CD4-positive, CD25-positive, alpha-beta regulatory T cell (primary cell): ENCODE data around the gene SNX20. TPM values are rescaled to one million over a fixed set of nuclear protein-coding genes. Genes with fewer than 3 reads are reported as not detected.

ENCODE experiments used
- ATAC-seq, 2 donors: fragments of 150-1000 bp; cut with Tn5 transposase; one replicate each; pipeline ENCODE4 v1.10.0; 2021; ENCODE audit warnings: low read depth in 2 of 2, moderate number of reproducible peaks in 2 of 2, moderate library complexity in 1 of 2
- DNase-seq, 3 donors: peaks; one replicate each; pipeline versions ENCODE4 v3.0.0 to v3.0.0-alpha.2; 2012 to 2022; ENCODE audit warnings: mixed read lengths in 1 of 3
- H3K27ac ChIP-seq: one replicate; pipeline ENCODE4 v1.7.0; 2013; ENCODE audit warnings: mild to moderate bottlenecking, low read length; ENCODE audit not compliant: insufficient read depth, poor library complexity, severe bottlenecking
- H3K27me3 ChIP-seq: one replicate; pipeline ENCODE4 v1.7.0; 2013; ENCODE audit warnings: low read length; ENCODE audit not compliant: control insufficient read depth, insufficient read depth
- H3K36me3 ChIP-seq: one replicate; pipeline ENCODE4 v1.7.0; 2013; ENCODE audit warnings: mild to moderate bottlenecking, low read length, moderate library complexity; ENCODE audit not compliant: control insufficient read depth, insufficient read depth
- H3K4me1 ChIP-seq: 2 replicates; pipeline ENCODE4 v1.7.0; 2013; ENCODE audit warnings: mild to moderate bottlenecking, low read length; ENCODE audit not compliant: insufficient read depth, control insufficient read depth, poor library complexity, severe bottlenecking
- H3K4me3 ChIP-seq: one replicate; pipeline ENCODE4 v1.7.0; 2013; ENCODE audit warnings: low read depth, mild to moderate bottlenecking, low read length, moderate library complexity
- H3K9me3 ChIP-seq, 2 experiments: 1 replicate in 1 of 2; 2 replicates in 1 of 2; pipeline ENCODE4 v1.7.0; 2013; ENCODE audit warnings: low read length in 2 of 2, mild to moderate bottlenecking in 1 of 2, moderate library complexity in 1 of 2; ENCODE audit not compliant: control insufficient read depth in 2 of 2
- H3K27ac Mint-ChIP-seq, 3 donors: one replicate each; pipeline ENCODE4 v1.8.0; 2020 to 2022; ENCODE audit warnings: mild to moderate bottlenecking in 3 of 3, mixed read lengths in 3 of 3, moderate library complexity in 2 of 3
- H3K27me3 Mint-ChIP-seq: one replicate; pipeline ENCODE4 v1.8.0; 2022; ENCODE audit warnings: mild to moderate bottlenecking, mixed read lengths
- H3K36me3 Mint-ChIP-seq: one replicate; pipeline ENCODE4 v1.8.0; 2020; ENCODE audit warnings: mixed read lengths
- H3K4me1 Mint-ChIP-seq, 4 donors: one replicate each; pipeline ENCODE4 v1.8.0; 2020 to 2022; ENCODE audit warnings: mixed read lengths in 4 of 4, mild to moderate bottlenecking in 1 of 4
- H3K4me3 Mint-ChIP-seq, 4 donors: one replicate each; pipeline ENCODE4 v1.8.0; 2020 to 2022; ENCODE audit warnings: mild to moderate bottlenecking in 4 of 4, mixed read lengths in 4 of 4, moderate library complexity in 3 of 4
- H3K9me3 Mint-ChIP-seq, 7 donors: one replicate each; pipeline ENCODE4 v1.8.0; 2020 to 2022; ENCODE audit warnings: mixed read lengths in 7 of 7, mild to moderate bottlenecking in 3 of 7, moderate library complexity in 2 of 7
- polyA plus RNA-seq, 4 donors: library from polyadenylated mRNA; unstranded; fragments of 300-500 nt; fragmentation: Illumina TruSeq; gene quantifications; one replicate each; pipeline ENCODE4 v1.2.3, GENCODE V29; 2021
- total RNA-seq: library from RNA; stranded (reverse); gene quantifications from one replicate; pipeline ENCODE4 v1.2.3, GENCODE V29; 2022

The SNX20 gene
- total and polyA plus RNA-seq, 5 donors from 2014 or later, result 69.2 to 173 (median 130) TPM

DNA sequence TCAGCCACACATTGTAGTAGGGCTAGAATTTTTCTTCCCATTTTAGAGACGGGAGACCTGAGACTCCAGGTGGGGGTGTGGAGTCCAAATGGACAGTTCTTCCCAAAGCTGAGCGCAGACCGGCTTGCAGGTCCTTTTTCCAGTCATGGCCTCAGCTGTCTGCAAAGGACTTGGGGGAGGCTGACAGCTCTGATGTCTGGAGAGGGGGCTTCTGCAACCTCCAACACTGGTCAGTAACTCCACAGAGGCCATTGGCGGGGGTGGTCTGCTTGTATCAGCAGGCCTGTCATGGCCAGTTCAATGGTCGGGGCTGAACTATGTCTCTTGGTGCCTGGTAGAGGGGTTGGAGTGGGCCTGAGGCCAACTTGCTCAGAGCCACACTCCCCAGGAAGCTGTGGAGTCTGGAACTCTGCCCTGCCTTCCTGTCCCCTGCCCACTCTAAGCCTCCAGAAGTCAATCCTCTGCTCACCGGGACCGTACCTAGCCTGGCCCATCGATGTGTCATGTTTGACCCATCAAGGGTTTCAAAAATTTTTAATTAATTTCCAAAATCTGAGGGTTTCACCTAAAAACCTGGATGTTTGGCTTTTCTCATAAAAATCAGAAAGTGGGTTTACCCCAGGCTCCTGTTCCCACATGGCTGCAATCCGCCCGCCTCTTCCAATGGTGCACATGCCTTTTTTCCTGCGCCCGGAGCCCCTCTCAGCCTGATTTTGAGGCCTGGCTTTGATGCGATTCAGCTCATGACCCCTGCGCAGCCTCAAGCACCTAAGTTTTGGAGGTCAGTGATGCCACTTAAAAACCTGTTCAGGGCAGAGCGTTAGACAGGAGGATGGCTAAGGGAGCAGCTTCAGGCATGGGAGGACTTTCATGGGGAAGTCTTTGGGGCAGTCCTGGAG is 39.9 kb downstream of the SNX20 start:
- Histone ChIP-seq H3K4me3 (no peak overlapping the region), H3K9me3 (no peaks in the 10 kb centered on the region), H3K27me3 (no peaks in the 10 kb centered on the region), H3K4me1 (no peaks in the 10 kb centered on the region), H3K36me3 (no peaks in the 10 kb centered on the region), H3K27ac (no peak overlapping the region)
- ATAC-seq (no peak), DNase-seq (no peak)
- H3K36me3 Mint-ChIP-seq, result peaks cover 3% of the 10 kb centered on the region
- no peak overlapping the region for H3K27ac Mint-ChIP-seq
- H3K27me3 Mint-ChIP-seq, result no peaks in the 10 kb centered on the region
- no peak overlapping the region for H3K4me3 Mint-ChIP-seq
- peaks cover 0 to 6% (median 5%) of the 10 kb centered on the region in 4 donors for H3K4me1 Mint-ChIP-seq
- H3K9me3 Mint-ChIP-seq, result no peaks in the 10 kb centered on the region

DNA sequence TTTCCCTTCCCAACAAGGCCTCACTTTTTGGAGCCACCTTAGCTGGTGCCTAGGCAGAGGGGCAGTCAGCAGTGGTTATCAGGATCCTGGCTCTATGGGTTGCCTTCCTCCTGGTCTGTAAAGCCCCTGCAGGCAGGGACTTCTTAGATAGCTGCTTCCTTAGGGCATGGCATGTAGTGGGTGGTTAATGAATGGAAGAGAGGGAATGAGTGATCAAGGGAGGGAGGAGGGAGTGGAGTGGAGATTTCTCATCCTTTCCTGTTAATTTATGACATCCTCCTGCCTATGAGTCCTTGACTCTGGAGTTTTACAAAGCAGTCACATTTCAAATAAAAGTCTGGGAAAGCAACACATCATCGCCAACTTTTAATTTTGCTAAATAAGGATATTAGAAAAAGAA is 40.7 kb downstream of the SNX20 start:
- Histone ChIP-seq H3K36me3 (no peaks in the 10 kb centered on the region), H3K4me3 (no peak overlapping the region), H3K27me3 (no peaks in the 10 kb centered on the region), H3K4me1 (no peaks in the 10 kb centered on the region), H3K27ac (no peak overlapping the region), H3K9me3 (no peaks in the 10 kb centered on the region)
- Mint-ChIP-seq H3K4me3 (no peak overlapping the region), H3K36me3 (peaks cover 3% of the 10 kb centered on the region), H3K9me3 (no peaks in the 10 kb centered on the region), H3K27ac (peak overlapping the region in 1 of 3 donors; percentile 16), H3K27me3 (no peaks in the 10 kb centered on the region), H3K4me1 (peaks cover 0 to 10% (median 5%) of the 10 kb centered on the region in 4 donors)
- ATAC-seq, result no peak
- DNase-seq, result no peak

GRCh38 chr16:50638816-50639670 is 42.1 kb downstream of the SNX20 start:
- Histone ChIP-seq H3K27ac (no peak overlapping the region), H3K4me3 (no peak overlapping the region), H3K4me1 (no peaks in the 10 kb centered on the region), H3K27me3 (no peaks in the 10 kb centered on the region), H3K36me3 (no peaks in the 10 kb centered on the region), H3K9me3 (no peaks in the 10 kb centered on the region)
- H3K27ac Mint-ChIP-seq, result peak overlapping the region in 1 of 3 donors; percentile 29
- H3K36me3 Mint-ChIP-seq, result peaks cover 7% of the 10 kb centered on the region
- ATAC-seq (no peak), DNase-seq (no peak)
- H3K4me1 Mint-ChIP-seq, result peaks cover 0 to 6% (median 2%) of the 10 kb centered on the region in 4 donors
- no peaks in the 10 kb centered on the region for H3K27me3 Mint-ChIP-seq
- H3K4me3 Mint-ChIP-seq, result no peak overlapping the region
- no peaks in the 10 kb centered on the region for H3K9me3 Mint-ChIP-seq

- no peaks in the 10 kb centered on the region for H3K9me3 ChIP-seq
- Mint-ChIP-seq H3K4me1 (peaks cover 0 to 6% (median 2%) of the 10 kb centered on the region in 4 donors), H3K27me3 (no peaks in the 10 kb centered on the region), H3K36me3 (peaks cover 9% of the 10 kb centered on the region), H3K9me3 (no peaks in the 10 kb centered on the region), H3K27ac (peak overlapping the region in 1 of 3 donors; percentile 29), H3K4me3 (no peak overlapping the region)
- DNase-seq (no peak), ATAC-seq (no peak)
- H3K27me3 ChIP-seq, result no peaks in the 10 kb centered on the region
- H3K4me1 ChIP-seq, result no peaks in the 10 kb centered on the region
- no peaks in the 10 kb centered on the region for H3K36me3 ChIP-seq
- H3K4me3 ChIP-seq, result no peak overlapping the region
- H3K27ac ChIP-seq, result no peak overlapping the region
Measured at GRCh38 chr16:50637716-50638602, 43.2 kb downstream of the SNX20 start.

GRCh38 chr16:50636753-50637374 is 44.2 kb downstream of the SNX20 start:
- no peak overlapping the region for H3K27ac ChIP-seq
- no peaks in the 10 kb centered on the region for H3K27me3 ChIP-seq
- H3K4me3 ChIP-seq, result no peak overlapping the region
- H3K4me1 ChIP-seq, result no peaks in the 10 kb centered on the region
- Mint-ChIP-seq H3K27me3 (no peaks in the 10 kb centered on the region), H3K4me3 (no peak overlapping the region), H3K4me1 (peaks cover 0 to 6% (median 2%) of the 10 kb centered on the region in 4 donors), H3K9me3 (no peaks in the 10 kb centered on the region), H3K27ac (no peak overlapping the region), H3K36me3 (peaks cover 14% of the 10 kb centered on the region)
- no peaks in the 10 kb centered on the region for H3K9me3 ChIP-seq
- H3K36me3 ChIP-seq, result no peaks in the 10 kb centered on the region
- no peak for DNase-seq
- no peak for ATAC-seq

GRCh38 chr16:50635505-50636392 is 45.4 kb downstream of the SNX20 start:
- DNase-seq (peak in 1 of 3 donors; percentile 37), ATAC-seq (peak in 1 of 2 donors; percentile 47)
- Mint-ChIP-seq H3K27me3 (no peaks in the 10 kb centered on the region), H3K4me1 (peaks cover 0 to 6% (median 2%) of the 10 kb centered on the region in 4 donors), H3K27ac (peak overlapping the region in 1 of 3 donors; percentile 46), H3K9me3 (no peaks in the 10 kb centered on the region), H3K36me3 (peaks cover 14% of the 10 kb centered on the region), H3K4me3 (no peak overlapping the region)
- Histone ChIP-seq H3K27ac (no peak overlapping the region), H3K4me3 (no peak overlapping the region), H3K36me3 (no peaks in the 10 kb centered on the region), H3K9me3 (no peaks in the 10 kb centered on the region), H3K4me1 (no peaks in the 10 kb centered on the region), H3K27me3 (no peaks in the 10 kb centered on the region)
